GM12878 (cell line): Measurements from ENCODE around the gene MAN2B2. TPM values are rescaled to one million over a fixed set of nuclear protein-coding genes. Genes with fewer than 3 reads are reported as not detected.

Source experiments
- ATAC-seq: fragments of 200-7000 bp; cut with Tn5 transposase; 3 replicates; pipeline ENCODE4 v1.9.1; 2020; ENCODE audit warnings: mild to moderate bottlenecking, moderate library complexity
- BruUV-seq: library from RNA; stranded (reverse); fragments of 400-500 nt; replicated peaks from 2 replicates; lab custom pipeline; 2021; lab: Mats Ljungman, UMichigan
- CTCF ChIA-PET: fragments of 300-600 bp; sonication (Branson Sonifier 250); formaldehyde crosslinking; extraction: SDS; loops from one replicate; lab custom pipeline; 2021; ENCODE audit warnings: inconsistent platforms; lab: Yijun Ruan, JAX
- POLR2A ChIA-PET: fragments of 350-600 bp; formaldehyde crosslinking; extraction: SDS; loops from one replicate; lab custom pipeline; 2021; ENCODE audit warnings: inconsistent platforms; lab: Charles Lee
- RAD21 ChIA-PET: fragments of 300-600 bp; sonication (Branson Sonifier 250); formaldehyde crosslinking; loops from one replicate; lab custom pipeline; 2023; ENCODE audit warnings: antibody characterized with exemption; ENCODE audit not compliant: unreplicated experiment; lab: Charles Lee
- SMC1A ChIA-PET: fragments of 300-600 bp; sonication (Branson Sonifier 250); formaldehyde crosslinking; loops from one replicate; lab custom pipeline; 2023; ENCODE audit not compliant: unreplicated experiment, uncharacterized antibody; lab: Charles Lee
- DNase-seq: peaks from one replicate; pipeline ENCODE4 v3.0.0-alpha.2; 2011; ENCODE audit warnings: low read depth, low spot score
- FAIRE-seq: peaks from 3 replicates; lab custom pipeline; 2011; peaks lifted over from hg19 to GRCh38; lab: Jason Lieb, UNC
- H2AFZ ChIP-seq: 2 replicates; pipeline ENCODE4 v1.6.0; 2011; ENCODE audit warnings: low read depth, low read length, control low read depth; ENCODE audit not compliant: control insufficient read depth
- H3K27ac ChIP-seq: 2 replicates; pipeline ENCODE4 v1.5.1; 2011; ENCODE audit warnings: control low read depth; ENCODE audit not compliant: control insufficient read depth, insufficient read depth
- H3K27me3 ChIP-seq, 2 experiments: replicated peaks in 1 of 2; 2 replicates each; pipeline versions ENCODE4 v1.6.0 to v1.6.1; 2011; ENCODE audit warnings: low read length in 1 of 2; ENCODE audit not compliant: control insufficient read depth in 2 of 2, insufficient read depth in 2 of 2
- H3K36me3 ChIP-seq, 2 experiments: 2 replicates each; pipeline ENCODE4 v1.5.1; 2011; ENCODE audit warnings: low read length in 1 of 2; ENCODE audit not compliant: control insufficient read depth in 2 of 2, insufficient read depth in 2 of 2
- H3K4me1 ChIP-seq: 2 replicates; pipeline ENCODE4 v1.6.1; 2011; ENCODE audit warnings: mild to moderate bottlenecking, low read length, moderate library complexity, mixed read lengths; ENCODE audit not compliant: control insufficient read depth, insufficient read depth
- H3K4me2 ChIP-seq: 2 replicates; pipeline ENCODE4 v1.6.0; 2011; ENCODE audit warnings: control low read depth; ENCODE audit not compliant: control insufficient read depth, insufficient read depth
- H3K4me3 ChIP-seq: fragments of 200-600 bp; sonication (generic); 2 replicates; pipeline ENCODE4 v1.5.1; 2016
- H3K79me2 ChIP-seq: 2 replicates; pipeline ENCODE4 v1.6.0; 2011; ENCODE audit warnings: low read length; ENCODE audit not compliant: control insufficient read depth, insufficient read depth
- H3K9ac ChIP-seq: 2 replicates; pipeline ENCODE4 v1.8.0; 2011; ENCODE audit warnings: low read length, control low read depth, mixed read lengths; ENCODE audit not compliant: control insufficient read depth, insufficient read depth
- H3K9me3 ChIP-seq: replicated peaks from 3 replicates; pipeline ENCODE4 v1.5.1; 2011; ENCODE audit warnings: mild to moderate bottlenecking, low read length; ENCODE audit not compliant: control insufficient read depth, insufficient read depth
- H4K20me1 ChIP-seq: 2 replicates; pipeline ENCODE4 v1.6.0; 2011; ENCODE audit not compliant: control insufficient read depth, insufficient read depth
- ATF7 ChIP-seq: fragments of 450-650 bp; IDR thresholded peaks from 2 replicates; pipeline ENCODE4 v1.6.1; 2016; ENCODE audit warnings: low read depth, mild to moderate bottlenecking
- CREM ChIP-seq: IDR thresholded peaks from 2 replicates; pipeline ENCODE4 v1.6.1; 2014; ENCODE audit warnings: antibody characterized with exemption, low read depth
- HDAC6 ChIP-seq: fragments of 200-600 bp; sonication (generic); IDR thresholded peaks from one replicate; pipeline ENCODE4 v1.8.0; 2017; ENCODE audit warnings: antibody characterized with exemption; ENCODE audit not compliant: unreplicated experiment
- POLR2AphosphoS5 ChIP-seq: IDR thresholded peaks from 2 replicates; pipeline ENCODE4 v1.6.1; 2011; ENCODE audit warnings: mild to moderate bottlenecking, low read length, inconsistent platforms
- SUZ12 ChIP-seq: fragments of 200-600 bp; sonication (generic); IDR thresholded peaks from one replicate; pipeline ENCODE4 v1.6.1; 2018; ENCODE audit warnings: antibody characterized with exemption, mild to moderate bottlenecking; ENCODE audit not compliant: unreplicated experiment
- WGBS: methylation state at CpG from one replicate; pipeline ENCODE4 v1.1.6; 2016; ENCODE audit warnings: low lambda C conversion rate; ENCODE audit not compliant: insufficient replicate concordance, insufficient coverage; ENCODE audit errors: missing lambda C conversion rate; 5-methylcytosine and 5-hydroxymethylcytosine counted together
- in situ Hi-C: fragments of 300-500 bp; cut with MboI; formaldehyde crosslinking; loops from 9 replicates; pipeline ENCODE4 v1.14.3; 2018; ENCODE audit warnings: mixed read lengths
- intact Hi-C: fragments of 100-400 bp; cut with micrococcal nuclease; formaldehyde crosslinking; loops from one replicate; pipeline ENCODE4 v1.14.2; 2022; ENCODE audit not compliant: unreplicated experiment
- polyA plus RNA-seq, 11 experiments: library from polyadenylated mRNA; depleted of rRNA in 4 of 11; unstranded in 6 of 11; stranded (reverse) in 5 of 11; fragments of >200 nt; fragmentation: Nextera tagmentation in 4 of 11; fragmentation: Illumina TruSeq in 1 of 11; extraction: Ambion mirVana in 4 of 11; extraction: Trizol in 1 of 11; gene quantifications; 1 replicate in 1 of 11; 2 replicates in 10 of 11; pipeline versions ENCODE4 v1.2.1 to v1.2.3, GENCODE V29; 2011 to 2016; ENCODE audit warnings: inconsistent platforms in 2 of 11, missing spikeins in 2 of 11, low read depth in 1 of 11
- total RNA-seq, 4 experiments: library from RNA; depleted of rRNA in 3 of 4; stranded (reverse); fragments of >200 nt in 3 of 4; fragmentation: Illumina TruSeq in 1 of 4; extraction: Trizol in 1 of 4; gene quantifications; 2 replicates each; pipeline versions ENCODE4 v1.2.1 to v1.2.3, GENCODE V29; 2013 to 2021

The MAN2B2 gene
- total and polyA plus RNA-seq, 10 of the 15 experiments (the other 5 are each of a cell fraction or from before 2014, with no cell fraction given) = 0.47 to 14.5 (median 7.0) TPM

DNA sequence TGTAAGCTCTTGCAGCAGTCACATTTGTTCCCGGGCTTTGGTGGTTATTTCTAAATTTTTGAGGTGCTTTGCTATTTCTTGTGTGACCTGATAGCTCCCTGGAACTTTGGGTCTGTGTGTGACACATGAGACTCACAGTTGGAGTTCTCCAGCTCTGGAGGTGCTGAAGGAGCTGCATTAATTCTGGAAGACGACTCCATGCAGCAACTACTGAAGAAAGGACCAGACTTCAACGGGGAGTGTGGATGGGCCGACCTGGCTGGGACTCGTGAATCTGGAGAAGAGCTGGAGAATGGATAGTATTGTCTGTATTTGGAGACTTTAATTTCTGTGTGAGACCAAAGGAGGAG lies 67.0 kb downstream of the MAN2B2 start:
- BruUV-seq = no TSS peak
- CTCF ChIA-PET = interaction anchor here (0.5 kb wide), 1 partner anchor 1019 kb away, joined by 4 read pairs; no protein-coding TSS in a partner anchor

DNA sequence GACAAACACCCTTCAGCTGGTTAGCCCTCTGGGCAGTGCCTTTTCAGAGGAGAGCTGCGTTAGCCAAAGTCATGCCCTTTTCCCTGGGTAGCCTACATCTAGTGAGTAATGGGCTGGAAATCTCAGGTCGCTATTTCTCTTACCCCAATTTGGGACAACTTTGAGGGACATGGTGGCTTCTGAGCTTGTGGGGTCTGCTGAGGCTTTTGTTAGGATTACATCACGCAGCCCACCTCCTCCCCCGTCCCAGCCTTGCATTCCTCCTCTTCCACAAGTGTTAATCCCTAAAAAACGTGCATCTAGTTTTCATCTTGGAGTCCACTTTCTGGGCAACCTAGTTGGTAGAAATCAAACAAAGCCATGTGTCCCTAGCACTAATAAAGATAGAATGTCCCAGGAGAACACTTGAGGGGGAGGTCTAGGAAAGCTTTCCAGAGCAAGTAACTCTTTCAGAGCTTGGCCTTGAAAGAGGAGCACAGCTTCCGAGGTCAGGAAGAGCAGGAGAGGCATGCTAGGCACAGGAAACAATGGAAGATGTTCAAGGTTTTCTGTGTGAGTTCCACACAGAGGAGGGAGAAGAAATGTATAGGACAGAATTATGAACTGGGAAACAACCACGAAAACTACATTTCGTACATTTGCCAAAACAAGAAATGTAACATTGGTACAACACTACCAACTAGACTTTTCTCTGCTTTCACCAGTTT lies 68.3 kb downstream of the MAN2B2 start:
- CTCF ChIA-PET = interaction anchor here (0.7 kb wide), 1 partner anchor 231 kb away, joined by 3 read pairs; no protein-coding TSS in a partner anchor
- H3K27ac ChIP-seq = no peak overlapping the region
- no peak overlapping the region for H3K9ac ChIP-seq
- H2AFZ ChIP-seq = no peak overlapping the region
- TF ChIP-seq POLR2AphosphoS5 (peak; percentile 58; the same call in 1 of the 2 replicates), CREM (no peak), SUZ12 (no peak)
- ATAC-seq = no peak
- no peak for FAIRE-seq
- SMC1A ChIA-PET = no interaction called here
- RAD21 ChIA-PET = no interaction called here
- POLR2A ChIA-PET = no interaction called here
- H3K4me3 ChIP-seq = no peak overlapping the region
- no TSS peak for BruUV-seq
- no peak for DNase-seq
- intact Hi-C loops (no loop called here), in situ Hi-C loops (no loop called here)
- peaks cover 0 to 9% of the 10 kb centered on the region in 2 experiments; a peak in 2 of 4 replicates for H3K36me3 ChIP-seq
- peaks cover 29% of the 10 kb centered on the region for H3K79me2 ChIP-seq
- no peaks in the 10 kb centered on the region; the same call in 1 of the 2 replicates for H4K20me1 ChIP-seq
- H3K27me3 ChIP-seq = no peaks in the 10 kb centered on the region
- H3K9me3 ChIP-seq = no peaks in the 10 kb centered on the region; the same call in 2 of the 3 replicates
- H3K4me2 ChIP-seq = no peak overlapping the region
- 99% methylated on average over 8 of the region's 8 CpGs for WGBS
- peaks cover 7% of the 10 kb centered on the region for H3K4me1 ChIP-seq

More for the DNA sequence above, 67.0 kb downstream of the MAN2B2 start:
- Histone ChIP-seq H3K27ac (peak overlapping the region; percentile 87), H3K4me2 (peak overlapping the region; percentile 78)
- POLR2A ChIA-PET = interaction anchor here (0.5 to 1.1 kb wide), 3 partner anchors 33 to 215 kb away, joined by 3 to 4 read pairs (median 3); no protein-coding TSS in a partner anchor
- TF ChIP-seq ATF7 = 0 out of 2 replicates have a peak, but pooled peaks have one; percentile 2
- TF ChIP-seq HDAC6 = no peak
- TF ChIP-seq, all 136 proteins: peak for 1
- ChIA-PET SMC1A (interaction anchor here (0.5 to 1.8 kb wide), 4 partner anchors 31 to 347 kb away, joined by 3 to 4 read pairs (median 3); no protein-coding TSS in a partner anchor), RAD21 (interaction anchor here (0.6 kb wide), 1 partner anchor 18 kb away, joined by 3 read pairs; no protein-coding TSS in a partner anchor)
- H3K9ac ChIP-seq = peak overlapping the region; percentile 81
- peak overlapping the region; percentile 80 for H3K4me3 ChIP-seq
- ATAC-seq (no peak), DNase-seq (no peak), FAIRE-seq (no peak)
- WGBS = 59% methylated on average over 5 of the region's 5 CpGs
- H3K79me2 ChIP-seq = peaks cover 29% of the 10 kb centered on the region
- H3K9me3 ChIP-seq = no peaks in the 10 kb centered on the region; the same call in 2 of the 3 replicates
- intact Hi-C loops (loop anchor here (2.0 kb wide), 1 partner anchor 33 kb away; a partner anchor contains a TSS), in situ Hi-C loops (no loop called here)
- H3K27me3 ChIP-seq = no peaks in the 10 kb centered on the region
- H2AFZ ChIP-seq = no peak overlapping the region
- peaks cover 7% of the 10 kb centered on the region for H3K4me1 ChIP-seq
- no peaks in the 10 kb centered on the region; the same call in 1 of the 2 replicates for H4K20me1 ChIP-seq
- H3K36me3 ChIP-seq = peaks cover 0 to 9% of the 10 kb centered on the region in 2 experiments; a peak in 2 of 4 replicates
